Transverse colon (tissue), 4 donors: ENCODE measurements around the gene MMP21. TPM values are rescaled to one million over a fixed set of nuclear protein-coding genes. Genes with fewer than 3 reads are reported as not detected.

Source experiments
- DNase-seq: peaks from one replicate; pipeline ENCODE4 v3.0.0-alpha.2; 2019
- H3K27ac ChIP-seq, 4 donors: fragments of 200-600 bp; sonication (generic); 2 replicates each; pipeline ENCODE4 v1.5.1; 2016 to 2018; ENCODE audit warnings: inconsistent platforms in 4 of 4
- H3K27me3 ChIP-seq: fragments of 200-600 bp; sonication (generic); 2 replicates; pipeline ENCODE4 v1.5.1; 2017; ENCODE audit warnings: inconsistent platforms
- H3K36me3 ChIP-seq, 4 donors: fragments of 200-600 bp; sonication (generic); 2 replicates each; pipeline ENCODE4 v1.5.1; 2017 to 2019; ENCODE audit warnings: inconsistent platforms in 4 of 4
- H3K4me1 ChIP-seq, 4 donors: fragments of 200-600 bp; sonication (generic); 2 replicates each; pipeline ENCODE4 v1.5.1; 2017 to 2020; ENCODE audit warnings: inconsistent platforms in 4 of 4
- H3K4me3 ChIP-seq, 4 donors: fragments of 200-600 bp; sonication (generic); 1 replicate in 1 of 4; 2 replicates in 3 of 4; pipeline versions ENCODE4 v1.5.1 to v1.6.1; 2017 to 2019; ENCODE audit warnings: inconsistent platforms in 4 of 4
- H3K9me3 ChIP-seq, 2 donors: fragments of 200-600 bp; sonication (generic); 2 replicates each; pipeline ENCODE4 v1.5.1; 2017 to 2019; ENCODE audit warnings: inconsistent platforms in 2 of 2
- EP300 ChIP-seq: sonication (generic); formaldehyde crosslinking; IDR thresholded peaks from one replicate; pipeline ENCODE4 v1.6.1; 2017; ENCODE audit warnings: antibody characterized with exemption, low read depth
- POLR2A ChIP-seq: fragments of 450-650 bp; IDR thresholded peaks from one replicate; pipeline ENCODE4 v1.6.1; 2016; ENCODE audit warnings: antibody characterized with exemption, mild to moderate bottlenecking, moderate library complexity
- POLR2AphosphoS5 ChIP-seq, 3 donors: sonication (generic); formaldehyde crosslinking; IDR thresholded peaks; one replicate each; pipeline ENCODE4 v1.6.1; 2016; ENCODE audit warnings: antibody characterized with exemption in 3 of 3
- WGBS, 2 donors: methylation state at CpG; one replicate each; pipeline ENCODE4 v1.1.5; 2018; ENCODE audit warnings: low coverage in 1 of 2; 5-methylcytosine and 5-hydroxymethylcytosine counted together
- in situ Hi-C, 4 donors: fragments of 200-750 bp; cut with MboI; loops; one replicate each; pipeline versions ENCODE4 v1.15.0 to v1.15.1; 2017; ENCODE audit warnings: low sequenced_read_pairs in 3 of 4, low pct_ligation_motif_present in 1 of 4, low pct_unique_long_range_greater_than_20kb in 1 of 4
- intact Hi-C: fragments of 100-400 bp; cut with DNase I; formaldehyde crosslinking; loops from one replicate; pipeline ENCODE4 v1.15.1; 2023; ENCODE audit warnings: low total_unique reads
- total RNA-seq, 4 donors: library from RNA; depleted of rRNA; stranded (reverse); fragments of >200 nt; gene quantifications; one replicate each; pipeline ENCODE4 v1.1.0, GENCODE V29; 2016
- TF ChIP-seq, protein P1 (sequence below), 5 experiments: fragments of 200-600 bp in 3 of 5; fragments of 450-650 bp in 2 of 5; sonication (generic) in 3 of 5; IDR thresholded peaks; 1 replicate in 2 of 5; 2 replicates in 3 of 5; pipeline ENCODE4 v1.5.1; 2016 to 2017; ENCODE audit warnings: antibody characterized with exemption in 5 of 5, inconsistent platforms in 3 of 5, mild to moderate bottlenecking in 2 of 5, moderate library complexity in 1 of 5

The MMP21 gene
- total RNA-seq, 4 donors from 2014 or later, result 0.16 to 1.00 TPM; not detected in 2

DNA sequence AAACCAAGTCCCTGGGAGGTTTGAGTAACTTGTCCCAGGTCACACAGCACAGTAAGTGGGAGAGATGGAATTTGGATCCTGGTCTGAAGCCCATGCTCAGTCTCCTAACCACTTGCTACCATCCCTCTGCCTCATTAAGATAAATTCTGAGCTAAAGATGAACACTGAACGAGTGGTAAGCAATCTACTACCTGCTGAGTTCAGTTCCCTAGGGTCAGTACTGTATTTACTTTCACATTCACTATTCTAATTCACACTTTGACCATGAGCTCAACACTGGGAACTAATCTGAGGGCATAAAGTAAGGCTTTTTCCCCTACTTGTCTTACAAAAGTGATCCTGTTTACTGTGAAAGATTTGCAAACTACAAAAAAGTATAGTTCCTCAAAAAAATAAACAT is 45.1 kb upstream of the MMP21 start:
- in situ Hi-C loops (no loop called here), intact Hi-C loops (no loop called here)
- Histone ChIP-seq H3K4me3 (no peak overlapping the region), H3K27me3 (no peaks in the 10 kb centered on the region), H3K9me3 (no peaks in the 10 kb centered on the region), H3K27ac (no peak overlapping the region), H3K36me3 (no peaks in the 10 kb centered on the region), H3K4me1 (peaks cover 17 to 37% (median 25%) of the 10 kb centered on the region in 4 donors)
- DNase-seq, result no peak
- WGBS, 2 donors, result 45 to 60% methylated on average over 1 of the region's 1 CpG
- TF ChIP-seq POLR2AphosphoS5 (IDR thresholded peaks at IDR 0.05) (no peak), POLR2A (no peak), EP300 (no peak)
- TF ChIP-seq, protein P1, sequence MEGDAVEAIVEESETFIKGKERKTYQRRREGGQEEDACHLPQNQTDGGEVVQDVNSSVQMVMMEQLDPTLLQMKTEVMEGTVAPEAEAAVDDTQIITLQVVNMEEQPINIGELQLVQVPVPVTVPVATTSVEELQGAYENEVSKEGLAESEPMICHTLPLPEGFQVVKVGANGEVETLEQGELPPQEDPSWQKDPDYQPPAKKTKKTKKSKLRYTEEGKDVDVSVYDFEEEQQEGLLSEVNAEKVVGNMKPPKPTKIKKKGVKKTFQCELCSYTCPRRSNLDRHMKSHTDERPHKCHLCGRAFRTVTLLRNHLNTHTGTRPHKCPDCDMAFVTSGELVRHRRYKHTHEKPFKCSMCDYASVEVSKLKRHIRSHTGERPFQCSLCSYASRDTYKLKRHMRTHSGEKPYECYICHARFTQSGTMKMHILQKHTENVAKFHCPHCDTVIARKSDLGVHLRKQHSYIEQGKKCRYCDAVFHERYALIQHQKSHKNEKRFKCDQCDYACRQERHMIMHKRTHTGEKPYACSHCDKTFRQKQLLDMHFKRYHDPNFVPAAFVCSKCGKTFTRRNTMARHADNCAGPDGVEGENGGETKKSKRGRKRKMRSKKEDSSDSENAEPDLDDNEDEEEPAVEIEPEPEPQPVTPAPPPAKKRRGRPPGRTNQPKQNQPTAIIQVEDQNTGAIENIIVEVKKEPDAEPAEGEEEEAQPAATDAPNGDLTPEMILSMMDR (IDR thresholded peaks at IDR 0.05), result no peak

DNA sequence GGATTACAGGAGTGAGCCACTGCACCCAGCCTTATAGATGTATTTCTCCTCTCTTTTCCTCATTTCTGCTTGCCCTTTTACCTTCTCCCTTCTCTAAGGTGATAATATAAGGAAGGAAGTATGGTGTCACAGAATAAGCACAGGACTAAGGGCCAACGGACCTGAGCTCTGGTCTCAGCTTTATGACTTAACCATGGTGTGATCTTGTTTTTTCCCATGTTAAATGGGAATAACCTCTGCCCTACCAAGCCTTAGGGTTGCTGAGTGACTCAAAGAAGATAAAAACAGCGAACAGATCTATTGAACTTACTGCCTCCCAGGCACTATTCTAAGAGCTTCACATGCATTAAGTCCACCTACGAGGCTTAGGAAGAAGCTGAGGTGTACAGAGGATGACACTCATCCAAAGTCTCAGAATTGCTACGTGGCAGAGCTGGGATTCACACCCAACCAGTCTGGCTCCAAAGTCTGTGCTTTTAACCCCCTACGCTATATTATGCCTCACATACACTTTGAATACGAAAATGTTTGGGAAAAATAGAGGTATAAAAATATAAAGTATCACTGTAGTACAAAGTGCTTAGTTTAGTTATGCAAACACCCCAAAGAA is 41.8 kb upstream of the MMP21 start:
- WGBS, 2 donors, result 70 to 82% methylated on average over 2 to 6 of the region's 6 CpGs
- Histone ChIP-seq H3K27me3 (no peaks in the 10 kb centered on the region), H3K27ac (no peak overlapping the region), H3K9me3 (no peaks in the 10 kb centered on the region), H3K36me3 (peaks cover 0 to 6% (median 0%) of the 10 kb centered on the region in 4 donors), H3K4me3 (no peak overlapping the region), H3K4me1 (peaks cover 6 to 16% (median 9%) of the 10 kb centered on the region in 4 donors)
- in situ Hi-C loops, result no loop called here
- intact Hi-C loops, result no loop called here
- TF ChIP-seq POLR2AphosphoS5 (IDR thresholded peaks at IDR 0.05) (no peak), EP300 (no peak), POLR2A (no peak)
- TF ChIP-seq, protein P1 (IDR thresholded peaks at IDR 0.05), result no peak
- DNase-seq, result no peak

DNA sequence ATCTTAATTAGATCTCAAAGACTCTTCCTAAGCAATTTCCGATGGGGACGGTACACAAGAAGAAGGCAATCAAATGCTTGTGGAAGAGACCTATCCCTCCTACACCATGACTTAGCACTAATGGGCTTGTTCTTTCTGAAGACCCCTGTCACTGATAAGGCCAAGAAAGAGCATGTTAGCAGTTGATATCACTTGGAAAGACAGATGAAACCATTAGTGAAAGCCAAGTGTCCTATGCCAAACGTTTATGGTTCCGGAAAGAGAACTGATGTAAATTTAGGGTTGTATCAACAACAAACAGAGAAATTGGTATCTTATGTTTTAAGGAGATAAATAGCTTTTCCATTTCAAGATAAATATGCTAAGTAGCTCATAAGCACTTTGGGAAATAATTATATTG is 40.9 kb upstream of the MMP21 start:
- TF ChIP-seq, protein P1 (IDR thresholded peaks at IDR 0.05), result no peak
- TF ChIP-seq EP300 (no peak), POLR2A (no peak), POLR2AphosphoS5 (IDR thresholded peaks at IDR 0.05) (no peak)
- WGBS, 2 donors, result 83 to 87% methylated on average over 4 of the region's 4 CpGs
- Histone ChIP-seq H3K4me1 (peaks cover 0 to 7% (median under 1%) of the 10 kb centered on the region in 4 donors), H3K27me3 (no peaks in the 10 kb centered on the region), H3K36me3 (peaks cover 0 to 7% (median 2%) of the 10 kb centered on the region in 4 donors), H3K9me3 (no peaks in the 10 kb centered on the region), H3K27ac (no peak overlapping the region), H3K4me3 (no peak overlapping the region)
- intact Hi-C loops, result no loop called here
- DNase-seq, result no peak
- in situ Hi-C loops, result no loop called here

- WGBS, 2 donors, result 67 to 94% methylated on average over 1 of the region's 1 CpG
- H3K4me1 ChIP-seq, result peaks cover 0 to under 1% (median 0%) of the 10 kb centered on the region in 4 donors
- H3K36me3 ChIP-seq, result peaks cover 0 to 13% (median 6%) of the 10 kb centered on the region in 4 donors
- H3K9me3 ChIP-seq, result no peaks in the 10 kb centered on the region
- no peaks in the 10 kb centered on the region for H3K27me3 ChIP-seq
- TF ChIP-seq EP300 (no peak), POLR2A (no peak), POLR2AphosphoS5 (IDR thresholded peaks at IDR 0.05) (no peak)
- TF ChIP-seq, protein P1 (IDR thresholded peaks at IDR 0.05), result no peak
- no peak overlapping the region for H3K27ac ChIP-seq
- DNase-seq, result no peak
- intact Hi-C loops, result no loop called here
- in situ Hi-C loops, result no loop called here
- H3K4me3 ChIP-seq, result no peak overlapping the region
Measured at GRCh38 chr10:125815764-125816163, 40.1 kb upstream of the MMP21 start.
